Measurements from ENCODE around the gene TTN.

TTN gene

DNA sequence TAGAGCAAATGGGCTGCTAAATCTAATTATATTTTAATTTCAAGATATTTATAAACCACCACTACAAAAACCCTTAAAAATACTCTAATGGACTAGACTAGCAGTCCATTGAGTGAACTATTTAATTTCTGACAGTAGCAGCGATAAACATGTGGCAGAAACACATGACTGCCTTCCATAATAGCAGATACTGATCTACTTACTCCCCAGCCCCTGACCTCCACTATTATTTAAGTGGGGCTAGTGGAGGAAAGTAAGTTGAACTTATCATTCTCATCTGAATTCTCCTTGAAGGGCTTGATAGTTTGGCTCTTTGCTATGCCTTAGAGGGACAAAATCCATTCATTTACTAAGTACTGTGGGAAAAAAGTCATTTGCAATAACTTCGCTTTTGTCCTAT is 90.8 kb downstream of the TTN start (continued):
- no peak for TF ChIP-seq TSHZ2 (CRISPR knock-in tag; IDR thresholded peaks at IDR 0.05)

- no peak for ATAC-seq
- TF ChIP-seq CSDC2 (CRISPR knock-in tag; IDR thresholded peaks at IDR 0.05): no peak
- no peak for TF ChIP-seq ZFP3 (CRISPR knock-in tag; IDR thresholded peaks at IDR 0.05)
- TF ChIP-seq ARNTL (CRISPR knock-in tag; IDR thresholded peaks at IDR 0.05; ENCODE audit: borderline replicate concordance, low read depth): no peak
- TF ChIP-seq ISL1 (CRISPR knock-in tag; IDR thresholded peaks at IDR 0.05): no peak
- no peak for TF ChIP-seq OSR1 (CRISPR knock-in tag; IDR thresholded peaks at IDR 0.05)
These were observed 91.9 kb downstream of the TTN start for GRCh38 chr2:178715366-178715765.

GRCh38 chr2:178707476-178707875 is 99.7 kb downstream of the TTN start:
- TF ChIP-seq PATZ1 (CRISPR knock-in tag; IDR thresholded peaks at IDR 0.05; ENCODE audit: borderline replicate concordance) (no peak), ZNF8 (CRISPR knock-in tag; IDR thresholded peaks at IDR 0.05) (no peak), TOX (CRISPR knock-in tag; IDR thresholded peaks at IDR 0.05; ENCODE audit: borderline replicate concordance) (no peak), ZNF565 (CRISPR knock-in tag; conservative IDR thresholded peaks at IDR 0.05; ENCODE audit: low read depth) (no peak), OSR1 (CRISPR knock-in tag; IDR thresholded peaks at IDR 0.05) (no peak), TSHZ2 (CRISPR knock-in tag; IDR thresholded peaks at IDR 0.05) (no peak), CSDC2 (CRISPR knock-in tag; IDR thresholded peaks at IDR 0.05) (no peak), ARNTL (CRISPR knock-in tag; IDR thresholded peaks at IDR 0.05; ENCODE audit: borderline replicate concordance, low read depth) (no peak), RARB (CRISPR knock-in tag; IDR thresholded peaks at IDR 0.05) (no peak), ZFP3 (CRISPR knock-in tag; IDR thresholded peaks at IDR 0.05) (no peak), BACH2 (CRISPR knock-in tag; IDR thresholded peaks at IDR 0.05; ENCODE audit: borderline replicate concordance) (no peak), ISL1 (CRISPR knock-in tag; IDR thresholded peaks at IDR 0.05) (no peak), GLIS3 (CRISPR knock-in tag; IDR thresholded peaks at IDR 0.05) (no peak), SNAI2 (CRISPR knock-in tag; IDR thresholded peaks at IDR 0.05) (no peak), TCF4 (CRISPR knock-in tag; IDR thresholded peaks at IDR 0.05; ENCODE audit: borderline replicate concordance) (no peak)
- TF ChIP-seq, protein P1, sequence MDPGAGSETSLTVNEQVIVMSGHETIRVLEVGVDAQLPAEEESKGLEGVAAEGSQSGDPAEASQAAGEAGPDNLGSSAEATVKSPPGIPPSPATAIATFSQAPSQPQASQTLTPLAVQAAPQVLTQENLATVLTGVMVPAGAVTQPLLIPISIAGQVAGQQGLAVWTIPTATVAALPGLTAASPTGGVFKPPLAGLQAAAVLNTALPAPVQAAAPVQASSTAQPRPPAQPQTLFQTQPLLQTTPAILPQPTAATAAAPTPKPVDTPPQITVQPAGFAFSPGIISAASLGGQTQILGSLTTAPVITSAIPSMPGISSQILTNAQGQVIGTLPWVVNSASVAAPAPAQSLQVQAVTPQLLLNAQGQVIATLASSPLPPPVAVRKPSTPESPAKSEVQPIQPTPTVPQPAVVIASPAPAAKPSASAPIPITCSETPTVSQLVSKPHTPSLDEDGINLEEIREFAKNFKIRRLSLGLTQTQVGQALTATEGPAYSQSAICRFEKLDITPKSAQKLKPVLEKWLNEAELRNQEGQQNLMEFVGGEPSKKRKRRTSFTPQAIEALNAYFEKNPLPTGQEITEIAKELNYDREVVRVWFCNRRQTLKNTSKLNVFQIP (CRISPR knock-in tag; IDR thresholded peaks at IDR 0.05; ENCODE audit: borderline replicate concordance, low read depth): no peak
- no peak for ATAC-seq

DNA sequence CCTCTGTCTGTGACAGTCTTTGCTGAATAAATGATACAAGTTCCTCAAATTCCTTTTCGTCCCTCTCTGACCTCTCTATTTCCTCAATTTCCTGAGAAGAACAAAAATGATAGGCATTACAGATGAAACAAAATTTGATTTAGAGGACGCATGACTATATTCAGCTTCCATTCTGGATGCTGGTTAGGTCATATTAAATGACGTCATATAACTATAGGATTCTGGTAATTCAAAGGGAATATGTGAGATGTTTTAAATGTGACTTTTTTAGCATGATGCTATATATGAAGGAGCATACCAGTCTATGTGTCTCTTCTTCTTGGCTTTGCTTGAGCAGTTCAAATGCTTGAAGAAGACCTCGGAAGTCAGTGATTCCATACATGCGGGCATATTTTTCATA is 102.3 kb downstream of the TTN start:
- no peak for ATAC-seq
- TF ChIP-seq ZFP3 (CRISPR knock-in tag; IDR thresholded peaks at IDR 0.05): no peak
- TF ChIP-seq ZNF565 (CRISPR knock-in tag; conservative IDR thresholded peaks at IDR 0.05; ENCODE audit: low read depth): no peak
- TF ChIP-seq ZNF8 (CRISPR knock-in tag; IDR thresholded peaks at IDR 0.05): no peak
- TF ChIP-seq OSR1 (CRISPR knock-in tag; IDR thresholded peaks at IDR 0.05): no peak
- no peak for TF ChIP-seq TOX (CRISPR knock-in tag; IDR thresholded peaks at IDR 0.05; ENCODE audit: borderline replicate concordance)
- no peak for TF ChIP-seq RARB (CRISPR knock-in tag; IDR thresholded peaks at IDR 0.05)
- TF ChIP-seq ARNTL (CRISPR knock-in tag; IDR thresholded peaks at IDR 0.05; ENCODE audit: borderline replicate concordance, low read depth): no peak
- no peak for TF ChIP-seq BACH2 (CRISPR knock-in tag; IDR thresholded peaks at IDR 0.05; ENCODE audit: borderline replicate concordance)
- no peak for TF ChIP-seq TSHZ2 (CRISPR knock-in tag; IDR thresholded peaks at IDR 0.05)
- no peak for TF ChIP-seq SNAI2 (CRISPR knock-in tag; IDR thresholded peaks at IDR 0.05)
- TF ChIP-seq PATZ1 (CRISPR knock-in tag; IDR thresholded peaks at IDR 0.05; ENCODE audit: borderline replicate concordance): no peak
- TF ChIP-seq ZNF70 (CRISPR knock-in tag; IDR thresholded peaks at IDR 0.05): no peak
- TF ChIP-seq ESRRG (CRISPR knock-in tag; IDR thresholded peaks at IDR 0.05): no peak
- TF ChIP-seq ISL1 (CRISPR knock-in tag; IDR thresholded peaks at IDR 0.05): no peak
- TF ChIP-seq ZFP30 (CRISPR knock-in tag; IDR thresholded peaks at IDR 0.05): no peak
- no peak for TF ChIP-seq CSDC2 (CRISPR knock-in tag; IDR thresholded peaks at IDR 0.05)

Data from SK-N-SH treated with all-trans-retinoic acid at 6 μM for 48 hours (cell line).